Raji (cell line): ENCODE results near the gene PTPN4.

Experiments used
- POLR2A ChIP-seq: IDR thresholded peaks from 2 replicates; pipeline ENCODE4 v1.6.1; 2011; ENCODE audit warnings: low read depth, low read length, control low read depth; ENCODE audit not compliant: insufficient read depth

Gene PTPN4

DNA sequence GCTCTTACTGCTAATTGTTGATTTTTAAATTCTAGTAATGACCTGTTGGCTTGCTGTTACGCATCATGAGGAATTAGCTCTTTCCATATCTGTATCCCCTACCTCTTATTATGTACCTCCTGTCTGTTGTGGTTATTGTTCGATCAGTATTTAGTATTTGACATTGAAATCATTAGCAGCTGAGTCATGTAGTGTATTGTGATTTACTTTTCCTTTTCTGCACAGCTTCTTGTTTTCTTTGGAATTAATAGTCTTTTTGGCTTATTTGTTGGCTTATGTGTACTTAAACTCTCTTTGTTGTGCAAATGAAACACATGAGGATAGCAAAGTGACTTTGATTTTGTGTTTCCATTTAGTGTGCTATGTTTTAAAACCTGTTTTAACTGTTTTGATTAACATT, 257.5 kb downstream of the PTPN4 start:
- no peak for TF ChIP-seq POLR2A

DNA sequence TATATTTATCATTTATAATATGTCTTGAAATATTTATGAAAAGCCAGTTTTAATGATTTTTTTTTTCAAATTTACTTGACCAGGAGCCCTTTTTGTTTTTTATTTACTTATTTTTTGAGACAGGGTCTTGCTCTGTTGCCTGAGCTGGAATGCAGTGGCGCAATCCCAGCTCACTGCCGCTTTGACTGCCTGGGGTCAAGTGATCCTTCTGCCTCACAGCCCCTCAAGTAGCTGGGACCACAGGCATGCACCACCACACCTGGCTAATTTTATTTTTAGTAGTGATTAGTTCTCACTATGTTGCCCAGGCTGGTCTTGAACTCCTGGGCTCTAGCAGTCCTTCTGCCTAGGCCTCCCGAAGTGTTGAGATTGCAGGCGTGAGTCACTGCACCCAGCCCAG, 258.8 kb downstream of the PTPN4 start:
- TF ChIP-seq POLR2A = no peak

DNA sequence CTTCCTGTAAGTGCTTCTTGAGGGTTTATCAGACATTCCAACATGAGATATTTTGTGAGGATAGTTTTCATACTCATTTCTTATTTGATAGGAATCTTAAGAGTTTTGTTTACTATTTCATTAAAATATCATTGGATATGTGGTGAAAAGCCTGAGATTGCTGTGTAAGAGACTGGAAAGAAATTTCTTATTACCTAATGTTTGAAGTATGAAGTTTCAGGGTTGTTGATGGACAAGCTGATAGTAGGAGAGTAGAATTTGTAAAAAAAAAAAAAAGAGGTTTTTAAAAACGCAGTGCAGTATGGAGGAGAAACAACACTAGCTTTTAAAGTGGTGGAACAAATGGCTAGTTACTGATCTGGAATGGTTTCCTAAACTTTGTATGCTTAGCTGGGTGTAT, 260.8 kb downstream of the PTPN4 start:
- no peak for TF ChIP-seq POLR2A

DNA sequence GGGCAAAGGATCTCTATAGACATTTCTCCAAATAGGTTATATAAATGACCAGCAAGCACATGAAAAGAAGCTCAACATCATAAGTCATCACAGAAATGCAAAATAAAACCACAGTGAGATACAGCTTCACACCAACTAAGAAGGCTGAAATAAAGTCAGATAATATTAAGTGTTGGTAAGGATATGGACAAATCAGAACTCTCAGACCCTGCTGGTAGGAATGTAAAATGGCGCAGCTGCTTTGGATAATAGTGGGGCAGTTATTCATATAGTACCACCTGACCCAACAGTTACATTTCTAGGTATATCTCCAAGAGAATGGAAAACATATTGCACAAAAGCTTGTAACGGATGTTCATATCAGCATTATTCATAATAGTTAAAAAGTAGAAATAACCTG, 267.2 kb downstream of the PTPN4 start:
- no peak for TF ChIP-seq POLR2A

DNA sequence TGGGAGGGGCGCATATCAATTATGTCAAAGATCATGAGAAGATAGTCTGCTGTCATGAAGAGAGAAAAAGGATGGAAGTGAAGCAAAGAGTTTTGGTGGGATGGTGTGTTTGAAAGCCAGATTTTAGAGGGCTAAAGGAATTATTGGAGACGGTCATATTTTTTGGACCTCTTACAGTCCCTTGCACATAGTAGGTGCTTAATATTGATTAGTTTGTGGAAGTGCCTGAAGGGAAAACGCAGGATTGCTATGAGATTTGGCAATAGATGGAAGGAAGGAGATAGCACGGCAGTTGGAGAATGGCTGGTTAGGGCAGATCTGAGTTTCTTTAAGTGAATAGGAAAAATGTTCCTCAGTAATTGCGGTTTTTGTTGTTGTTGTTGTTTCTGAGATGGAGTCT, 269.1 kb downstream of the PTPN4 start:
- TF ChIP-seq POLR2A = no peak

DNA sequence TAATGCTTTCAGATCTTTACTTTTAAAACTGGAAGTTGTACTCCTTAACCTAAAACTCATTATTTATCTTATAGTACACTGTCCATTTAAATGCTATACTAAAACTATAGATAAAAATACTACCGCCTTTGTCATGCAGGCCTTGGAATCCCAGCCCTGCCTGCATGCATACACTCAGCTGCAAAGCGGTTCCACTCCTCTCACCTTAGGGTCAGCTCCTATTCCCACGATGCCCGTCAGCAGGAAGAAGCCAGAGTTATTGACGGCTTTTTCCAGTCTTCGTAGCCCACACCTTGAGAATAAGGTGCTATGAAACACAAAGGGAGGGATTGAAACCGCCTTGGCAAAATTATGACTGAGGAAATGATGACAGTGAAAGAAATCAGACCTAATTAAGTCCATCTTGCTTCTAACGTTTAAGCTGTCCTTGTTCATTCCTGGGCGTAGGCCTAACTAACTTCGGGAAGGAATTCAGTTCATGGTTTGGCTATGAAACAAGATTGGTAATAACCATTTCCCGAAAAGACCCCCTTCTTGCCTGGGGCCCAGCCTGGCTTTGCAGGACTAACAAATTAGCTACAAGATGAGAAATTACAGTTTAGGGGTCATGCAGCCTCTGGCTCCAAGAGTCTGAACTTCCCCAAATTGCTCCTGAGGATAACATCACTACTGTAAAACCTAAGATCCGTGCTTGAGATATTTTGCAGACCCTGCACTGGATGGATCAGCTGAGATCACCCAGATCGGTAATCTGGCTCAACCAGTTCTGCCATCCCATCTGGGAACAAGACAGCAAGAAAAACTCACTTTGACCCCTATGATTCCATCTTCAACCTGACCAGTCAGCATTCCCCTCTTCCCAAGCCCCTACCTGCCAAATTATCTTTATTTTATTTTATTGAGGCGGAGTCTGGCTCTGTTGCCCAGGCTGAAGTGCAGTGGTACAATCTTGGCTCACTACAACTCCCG, 270.2 kb downstream of the PTPN4 start:
- no peak for TF ChIP-seq POLR2A

DNA sequence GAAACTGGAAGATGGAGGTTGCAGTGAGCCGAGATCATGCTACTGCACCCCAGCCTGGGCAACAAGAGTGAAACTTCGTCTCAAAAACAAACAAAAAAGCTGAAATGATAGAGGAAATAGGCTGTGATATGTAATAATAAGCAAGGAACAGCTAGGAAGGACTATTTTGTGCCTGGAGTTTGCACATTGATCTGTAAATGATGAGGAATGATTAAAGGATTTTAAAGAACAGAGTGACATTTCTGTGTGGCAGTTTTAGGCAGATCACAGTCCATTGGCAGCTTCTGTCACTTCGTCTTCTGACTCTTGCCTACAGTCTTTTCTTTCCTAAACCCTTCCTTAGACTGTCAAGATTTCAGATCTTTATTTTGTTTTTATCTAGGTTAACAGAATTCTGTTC, 272.6 kb downstream of the PTPN4 start:
- no peak for TF ChIP-seq POLR2A
